Common myeloid progenitor, CD34-positive (primary cell): ENCODE data around the gene WARS2.

Source experiments
- CTCF ChIA-PET: fragments of 350-600 bp; sonication (Branson Sonifier 250); formaldehyde crosslinking; loops from one replicate; lab custom pipeline; 2021; ENCODE audit warnings: antibody characterized with exemption; lab: Charles Lee
- POLR2A ChIA-PET: fragments of 350-600 bp; sonication (Branson Sonifier 250); formaldehyde crosslinking; loops from one replicate; lab custom pipeline; 2021; ENCODE audit warnings: antibody characterized with exemption; lab: Charles Lee
- DNase-seq, 3 donors: peaks; one replicate each; pipeline versions ENCODE4 v3.0.0 to v3.0.0-alpha.2; 2013
- H3K27ac ChIP-seq, 2 experiments: 1 replicate in 1 of 2; 2 replicates in 1 of 2; pipeline ENCODE4 v1.7.0; 2013; ENCODE audit warnings: inconsistent platforms in 2 of 2, low read length in 2 of 2, mild to moderate bottlenecking in 2 of 2, low read depth in 1 of 2, moderate library complexity in 1 of 2; ENCODE audit not compliant: severe bottlenecking in 2 of 2, insufficient read depth in 1 of 2, poor library complexity in 1 of 2
- H3K27me3 ChIP-seq, 5 experiments: replicated peaks in 2 of 5; 1 replicate in 3 of 5; 2 replicates in 2 of 5; pipeline versions ENCODE4 v1.6.1 to v1.7.0; 2013; ENCODE audit warnings: low read length in 4 of 5, mild to moderate bottlenecking in 2 of 5, moderate library complexity in 2 of 5, inconsistent platforms in 1 of 5; ENCODE audit not compliant: insufficient read depth in 5 of 5, control insufficient read depth in 4 of 5
- H3K36me3 ChIP-seq, 4 experiments: 1 replicate in 2 of 4; 2 replicates in 2 of 4; pipeline versions ENCODE4 v1.6.1 to v1.7.0; 2013; ENCODE audit warnings: low read length in 3 of 4, control low read depth in 1 of 4, mild to moderate bottlenecking in 1 of 4; ENCODE audit not compliant: control insufficient read depth in 4 of 4, insufficient read depth in 4 of 4
- H3K4me1 ChIP-seq, 4 experiments: 1 replicate in 3 of 4; 2 replicates in 1 of 4; pipeline versions ENCODE4 v1.6.1 to v1.7.1; 2013; ENCODE audit warnings: low read length in 3 of 4, mild to moderate bottlenecking in 3 of 4, control low read depth in 1 of 4, inconsistent platforms in 1 of 4, moderate library complexity in 1 of 4; ENCODE audit not compliant: control insufficient read depth in 4 of 4, insufficient read depth in 4 of 4; ENCODE audit errors: control extremely low read depth in 1 of 4
- H3K4me3 ChIP-seq, 7 experiments: 1 replicate in 4 of 7; 2 replicates in 3 of 7; pipeline versions ENCODE4 v1.5.1 to v1.7.0; 2013; ENCODE audit warnings: mild to moderate bottlenecking in 7 of 7, low read length in 6 of 7, moderate library complexity in 6 of 7, inconsistent platforms in 2 of 7, low read depth in 2 of 7, control low read depth in 1 of 7; ENCODE audit not compliant: insufficient read depth in 4 of 7, control insufficient read depth in 1 of 7; ENCODE audit errors: extremely low read depth in 1 of 7
- H3K9me3 ChIP-seq, 5 experiments: 1 replicate in 4 of 5; 2 replicates in 1 of 5; pipeline versions ENCODE4 v1.6.1 to v1.7.1; 2013; ENCODE audit warnings: low read length in 4 of 5, mild to moderate bottlenecking in 2 of 5, inconsistent platforms in 1 of 5, low read depth in 1 of 5, moderate library complexity in 1 of 5; ENCODE audit not compliant: control insufficient read depth in 4 of 5, insufficient read depth in 2 of 5; ENCODE audit errors: control extremely low read depth in 1 of 5
- WGBS: methylation state at CpG from one replicate; pipeline ENCODE4 v1.1.5; 2013; ENCODE audit not compliant: insufficient coverage; 5-methylcytosine and 5-hydroxymethylcytosine counted together

Gene WARS2

GRCh38 chr1:118984086-118984721 lies 156.2 kb downstream of the WARS2 start:
- peak in 2 of 3 donors; percentile 58 to 62 for DNase-seq
- H3K4me1 ChIP-seq, result peaks cover 0 to 36% (median 27%) of the 10 kb centered on the region in 4 experiments
- peaks cover 0 to 18% (median 0%) of the 10 kb centered on the region in 5 experiments for H3K9me3 ChIP-seq
- H3K27ac ChIP-seq, result no peak overlapping the region
- WGBS, result 6% methylated on average over 40 of the region's 43 CpGs
- H3K36me3 ChIP-seq, result no peaks in the 10 kb centered on the region
- peak overlapping the region in 3 of 7 experiments; percentile 36 to 46 (median 45) for H3K4me3 ChIP-seq
- peaks cover 30 to 100% (median 62%) of the 10 kb centered on the region in 5 experiments for H3K27me3 ChIP-seq
- ChIA-PET CTCF (interaction anchor here (0.9 to 1.1 kb wide), 3 partner anchors 22 to 830 kb away, joined by 3 to 6 read pairs (median 3); no protein-coding TSS in a partner anchor), POLR2A (no interaction called here)

GRCh38 chr1:118983558-118984041 lies 156.9 kb downstream of the WARS2 start:
- WGBS, result 24% methylated on average over 10 of the region's 22 CpGs
- Histone ChIP-seq H3K4me1 (peaks cover 0 to 34% (median 23%) of the 10 kb centered on the region in 4 experiments), H3K36me3 (no peaks in the 10 kb centered on the region), H3K9me3 (peaks cover 0 to 18% (median 0%) of the 10 kb centered on the region in 5 experiments), H3K4me3 (no peak overlapping the region), H3K27me3 (peaks cover 29 to 100% (median 61%) of the 10 kb centered on the region in 5 experiments), H3K27ac (no peak overlapping the region)
- ChIA-PET POLR2A (no interaction called here), CTCF (interaction anchor here (1.0 kb wide), 1 partner anchor 33 kb away, joined by 3 read pairs; no protein-coding TSS in a partner anchor)
- DNase-seq, result no peak

GRCh38 chr1:118982821-118983557 lies 157.5 kb downstream of the WARS2 start:
- no peak for DNase-seq
- Histone ChIP-seq H3K9me3 (peaks cover 0 to 15% (median 0%) of the 10 kb centered on the region in 5 experiments), H3K27me3 (peaks cover 25 to 100% (median 58%) of the 10 kb centered on the region in 5 experiments), H3K4me3 (no peak overlapping the region), H3K4me1 (peaks cover 0 to 34% (median 23%) of the 10 kb centered on the region in 4 experiments), H3K27ac (no peak overlapping the region), H3K36me3 (no peaks in the 10 kb centered on the region)
- ChIA-PET CTCF (no interaction called here), POLR2A (no interaction called here)
- WGBS, result 7% methylated on average over 22 of the region's 26 CpGs

GRCh38 chr1:118982266-118982665 lies 158.2 kb downstream of the WARS2 start:
- H3K36me3 ChIP-seq, result no peaks in the 10 kb centered on the region
- H3K27ac ChIP-seq, result no peak overlapping the region
- ChIA-PET CTCF (interaction anchor here (1.2 to 3.5 kb wide), 2 partner anchors 8 to 26 kb away, joined by 3 to 13 read pairs; no protein-coding TSS in a partner anchor), POLR2A (no interaction called here)
- no peak overlapping the region for H3K4me3 ChIP-seq
- peaks cover 25 to 100% (median 65%) of the 10 kb centered on the region in 5 experiments for H3K27me3 ChIP-seq
- peaks cover 0 to 27% (median 17%) of the 10 kb centered on the region in 4 experiments for H3K4me1 ChIP-seq
- DNase-seq, result no peak
- 49% methylated on average over 5 of the region's 6 CpGs for WGBS
- peaks cover 0 to 15% (median 0%) of the 10 kb centered on the region in 5 experiments for H3K9me3 ChIP-seq

- POLR2A ChIA-PET, result no interaction called here
- peaks cover 25 to 99% (median 66%) of the 10 kb centered on the region in 5 experiments for H3K27me3 ChIP-seq
- peaks cover 0 to 15% (median 0%) of the 10 kb centered on the region in 5 experiments for H3K9me3 ChIP-seq
- no peaks in the 10 kb centered on the region for H3K36me3 ChIP-seq
- H3K4me3 ChIP-seq, result no peak overlapping the region
- 60% methylated on average over 1 of the region's 1 CpG for WGBS
- no peak overlapping the region for H3K27ac ChIP-seq
- CTCF ChIA-PET, result interaction anchor here (1.2 to 3.5 kb wide), 2 partner anchors 8 to 27 kb away, joined by 3 to 13 read pairs; no protein-coding TSS in a partner anchor
- peaks cover 0 to 21% (median 12%) of the 10 kb centered on the region in 4 experiments for H3K4me1 ChIP-seq
- no peak for DNase-seq
These were observed 159.0 kb downstream of the WARS2 start for GRCh38 chr1:118981436-118981835.
